Measurements from ENCODE around the gene TMEM80.
"Not testable (repeated sequence)": the region's sequence is repeated elsewhere in the genome, so short reads cannot be mapped to it uniquely, and the experiment has no call there.

The TMEM80 gene

GRCh38 chr11:728901-729491, 33.4 kb downstream of the TMEM80 start:
- no peaks in the 10 kb centered on the region for H3K9me3 ChIP-seq (ENCODE audit: control insufficient read depth, insufficient read depth, low read length)
- no peaks in the 10 kb centered on the region for H3K27me3 ChIP-seq (ENCODE audit: control insufficient read depth, insufficient read depth, low read length)
- H3K36me3 ChIP-seq (ENCODE audit: control insufficient read depth, insufficient read depth, low read length) = no peaks in the 10 kb centered on the region
- DNase-seq (ENCODE audit: low read depth, low spot score) = no peak
- no peak overlapping the region for H3K4me3 ChIP-seq (ENCODE audit: low read length)
- no peak overlapping the region for H3K27ac ChIP-seq (ENCODE audit: low read length)
- no CpG with 5 or more reads among the region's 15 CpGs for WGBS (ENCODE audit: insufficient coverage, insufficient read length)
- H3K4me1 ChIP-seq (ENCODE audit: control insufficient read depth, insufficient read depth, low read length) = peaks cover 4% of the 10 kb centered on the region

GRCh38 chr11:729492-730074, 34.0 kb downstream of the TMEM80 start:
- WGBS (ENCODE audit: insufficient coverage, insufficient read length) = no CpG with 5 or more reads among the region's 17 CpGs
- peaks cover 4% of the 10 kb centered on the region for H3K4me1 ChIP-seq (ENCODE audit: control insufficient read depth, insufficient read depth, low read length)
- no peak overlapping the region for H3K4me3 ChIP-seq (ENCODE audit: low read length)
- no peak for DNase-seq (ENCODE audit: low read depth, low spot score)
- no peaks in the 10 kb centered on the region for H3K36me3 ChIP-seq (ENCODE audit: control insufficient read depth, insufficient read depth, low read length)
- H3K27ac ChIP-seq (ENCODE audit: low read length) = no peak overlapping the region
- no peaks in the 10 kb centered on the region for H3K9me3 ChIP-seq (ENCODE audit: control insufficient read depth, insufficient read depth, low read length)
- no peaks in the 10 kb centered on the region for H3K27me3 ChIP-seq (ENCODE audit: control insufficient read depth, insufficient read depth, low read length)

- DNase-seq (ENCODE audit: low read depth, low spot score) = no peak
- peaks cover 2% of the 10 kb centered on the region; the same call in 1 of the 2 replicates for H3K4me1 ChIP-seq (ENCODE audit: control insufficient read depth, insufficient read depth, low read length)
- H3K36me3 ChIP-seq (ENCODE audit: control insufficient read depth, insufficient read depth, low read length) = no peaks in the 10 kb centered on the region
- H3K27ac ChIP-seq (ENCODE audit: low read length) = no peak overlapping the region
- H3K4me3 ChIP-seq (ENCODE audit: low read length) = no peak overlapping the region
- no CpG with 5 or more reads among the region's 20 CpGs for WGBS (ENCODE audit: insufficient coverage, insufficient read length)
- H3K9me3 ChIP-seq (ENCODE audit: control insufficient read depth, insufficient read depth, low read length) = no peaks in the 10 kb centered on the region
- no peaks in the 10 kb centered on the region for H3K27me3 ChIP-seq (ENCODE audit: control insufficient read depth, insufficient read depth, low read length)
Measured at GRCh38 chr11:733072-733471, 37.5 kb downstream of the TMEM80 start.

GRCh38 chr11:734541-734940, 38.9 kb downstream of the TMEM80 start:
- not testable (repeated sequence) for H3K27ac ChIP-seq (ENCODE audit: low read length); H3K4me1 ChIP-seq (ENCODE audit: control insufficient read depth, insufficient read depth, low read length); H3K9me3 ChIP-seq (ENCODE audit: control insufficient read depth, insufficient read depth, low read length); H3K4me3 ChIP-seq (ENCODE audit: low read length); H3K27me3 ChIP-seq (ENCODE audit: control insufficient read depth, insufficient read depth, low read length); DNase-seq (ENCODE audit: low read depth, low spot score); H3K36me3 ChIP-seq (ENCODE audit: control insufficient read depth, insufficient read depth, low read length)
- WGBS (ENCODE audit: insufficient coverage, insufficient read length) = no CpG with 5 or more reads among the region's 26 CpGs

GRCh38 chr11:737366-737765, 41.8 kb downstream of the TMEM80 start:
- WGBS (ENCODE audit: insufficient coverage, insufficient read length) = no CpG with 5 or more reads among the region's 11 CpGs
- no peaks in the 10 kb centered on the region for H3K9me3 ChIP-seq (ENCODE audit: control insufficient read depth, insufficient read depth, low read length)
- no peaks in the 10 kb centered on the region for H3K27me3 ChIP-seq (ENCODE audit: control insufficient read depth, insufficient read depth, low read length)
- H3K27ac ChIP-seq (ENCODE audit: low read length) = no peak overlapping the region
- no peak for DNase-seq (ENCODE audit: low read depth, low spot score)
- H3K36me3 ChIP-seq (ENCODE audit: control insufficient read depth, insufficient read depth, low read length) = no peaks in the 10 kb centered on the region
- H3K4me1 ChIP-seq (ENCODE audit: control insufficient read depth, insufficient read depth, low read length) = peaks cover 2% of the 10 kb centered on the region; the same call in 1 of the 2 replicates
- no peak overlapping the region for H3K4me3 ChIP-seq (ENCODE audit: low read length)

GRCh38 chr11:737899-738298, 42.3 kb downstream of the TMEM80 start:
- not testable (repeated sequence) for H3K27ac ChIP-seq (ENCODE audit: low read length); H3K36me3 ChIP-seq (ENCODE audit: control insufficient read depth, insufficient read depth, low read length); H3K4me1 ChIP-seq (ENCODE audit: control insufficient read depth, insufficient read depth, low read length); H3K27me3 ChIP-seq (ENCODE audit: control insufficient read depth, insufficient read depth, low read length); H3K9me3 ChIP-seq (ENCODE audit: control insufficient read depth, insufficient read depth, low read length); DNase-seq (ENCODE audit: low read depth, low spot score); H3K4me3 ChIP-seq (ENCODE audit: low read length)
- WGBS (ENCODE audit: insufficient coverage, insufficient read length) = no CpG with 5 or more reads among the region's 10 CpGs

GRCh38 chr11:742156-742546, 46.5 kb downstream of the TMEM80 start:
- no peaks in the 10 kb centered on the region for H3K27me3 ChIP-seq (ENCODE audit: control insufficient read depth, insufficient read depth, low read length)
- no peak for DNase-seq (ENCODE audit: low read depth, low spot score)
- WGBS (ENCODE audit: insufficient coverage, insufficient read length) = no CpG with 5 or more reads among the region's 3 CpGs
- no peak overlapping the region for H3K27ac ChIP-seq (ENCODE audit: low read length)
- H3K36me3 ChIP-seq (ENCODE audit: control insufficient read depth, insufficient read depth, low read length) = no peaks in the 10 kb centered on the region
- no peak overlapping the region for H3K4me3 ChIP-seq (ENCODE audit: low read length)
- H3K4me1 ChIP-seq (ENCODE audit: control insufficient read depth, insufficient read depth, low read length) = peaks cover 2% of the 10 kb centered on the region; the same call in 1 of the 2 replicates
- H3K9me3 ChIP-seq (ENCODE audit: control insufficient read depth, insufficient read depth, low read length) = no peaks in the 10 kb centered on the region

- H3K9me3 ChIP-seq (ENCODE audit: control insufficient read depth, insufficient read depth, low read length) = no peaks in the 10 kb centered on the region
- H3K27me3 ChIP-seq (ENCODE audit: control insufficient read depth, insufficient read depth, low read length) = no peaks in the 10 kb centered on the region
- no peak for DNase-seq (ENCODE audit: low read depth, low spot score)
- no peak overlapping the region for H3K27ac ChIP-seq (ENCODE audit: low read length)
- H3K4me3 ChIP-seq (ENCODE audit: low read length) = no peak overlapping the region
- H3K36me3 ChIP-seq (ENCODE audit: control insufficient read depth, insufficient read depth, low read length) = no peaks in the 10 kb centered on the region
- WGBS (ENCODE audit: insufficient coverage, insufficient read length) = no CpG with 5 or more reads among the region's 4 CpGs
- no peaks in the 10 kb centered on the region for H3K4me1 ChIP-seq (ENCODE audit: control insufficient read depth, insufficient read depth, low read length)
Measured at GRCh38 chr11:742571-743201, 47.1 kb downstream of the TMEM80 start.

GRCh38 chr11:745428-745827, 49.8 kb downstream of the TMEM80 start:
- Histone ChIP-seq H3K9me3 (ENCODE audit: control insufficient read depth, insufficient read depth, low read length) (no peaks in the 10 kb centered on the region), H3K4me3 (ENCODE audit: low read length) (no peak overlapping the region), H3K4me1 (ENCODE audit: control insufficient read depth, insufficient read depth, low read length) (peaks cover 1% of the 10 kb centered on the region; the same call in 1 of the 2 replicates), H3K36me3 (ENCODE audit: control insufficient read depth, insufficient read depth, low read length) (no peaks in the 10 kb centered on the region), H3K27me3 (ENCODE audit: control insufficient read depth, insufficient read depth, low read length) (no peaks in the 10 kb centered on the region), H3K27ac (ENCODE audit: low read length) (no peak overlapping the region)
- DNase-seq (ENCODE audit: low read depth, low spot score) = no peak
- no CpG with 5 or more reads among the region's 1 CpG for WGBS (ENCODE audit: insufficient coverage, insufficient read length)

GRCh38 chr11:746289-747157, 50.9 kb downstream of the TMEM80 start:
- DNase-seq (ENCODE audit: low read depth, low spot score) = no peak
- Histone ChIP-seq H3K9me3 (ENCODE audit: control insufficient read depth, insufficient read depth, low read length) (no peaks in the 10 kb centered on the region), H3K27me3 (ENCODE audit: control insufficient read depth, insufficient read depth, low read length) (no peaks in the 10 kb centered on the region), H3K4me3 (ENCODE audit: low read length) (peak overlapping the region; percentile 64; the same call in 1 of the 2 replicates), H3K27ac (ENCODE audit: low read length) (no peak overlapping the region), H3K36me3 (ENCODE audit: control insufficient read depth, insufficient read depth, low read length) (no peaks in the 10 kb centered on the region), H3K4me1 (ENCODE audit: control insufficient read depth, insufficient read depth, low read length) (peaks cover 1% of the 10 kb centered on the region; the same call in 1 of the 2 replicates)
- no CpG with 5 or more reads among the region's 46 CpGs for WGBS (ENCODE audit: insufficient coverage, insufficient read length)

All from iPS DF 6.9 (cell line).